GM18526 (cell line): ENCODE results near the gene OR51B5.

ENCODE experiments used
- POLR2A ChIP-seq: IDR thresholded peaks from 3 replicates; pipeline ENCODE4 v1.6.1; 2011; ENCODE audit not compliant: insufficient read length; ENCODE audit errors: extremely low read depth

Gene OR51B5

DNA sequence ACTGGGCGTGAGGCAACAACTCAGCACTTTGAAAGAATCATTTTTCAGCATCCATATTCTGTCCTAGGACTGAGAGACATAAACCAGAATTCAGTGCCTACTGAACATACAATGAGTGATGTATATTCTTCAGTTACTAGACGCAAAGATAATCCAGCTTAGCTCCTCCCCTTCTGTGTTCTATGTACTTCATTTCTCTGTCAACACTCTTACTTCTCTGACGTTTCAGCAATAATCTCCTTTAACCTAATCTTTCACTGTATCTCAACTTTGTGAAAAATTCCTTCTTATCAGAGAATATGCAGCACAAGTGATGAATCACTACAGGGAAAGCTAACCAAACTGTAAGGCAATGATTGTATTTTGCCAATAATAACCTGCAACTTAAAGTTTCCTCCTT is 2.5 kb upstream of the OR51B5 start:
- no peak for TF ChIP-seq POLR2A

DNA sequence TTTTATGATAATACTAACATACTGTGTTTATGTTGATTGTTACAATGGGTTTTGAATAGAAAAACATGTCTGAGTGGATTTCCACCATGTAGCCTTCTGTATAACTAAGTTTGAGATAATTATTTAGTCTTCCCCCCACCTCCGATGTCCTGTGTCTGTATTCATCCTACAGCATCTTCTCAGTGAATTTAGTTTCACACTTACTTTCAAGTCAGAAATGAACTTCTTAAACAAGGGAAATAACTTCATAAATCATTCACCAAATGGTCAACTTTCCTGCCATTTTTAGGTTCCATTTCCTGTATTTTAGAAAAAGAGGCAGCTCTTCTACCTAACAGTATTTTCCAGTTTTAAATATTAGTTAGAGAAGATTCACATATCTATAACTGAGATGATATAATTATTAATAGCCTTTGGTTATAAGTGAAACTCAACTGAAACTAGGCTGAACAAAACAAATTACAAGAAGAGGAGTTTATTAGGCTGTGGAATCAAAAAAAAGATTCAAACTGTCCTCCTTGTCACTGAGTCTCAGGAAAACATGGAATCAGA is 3.5 kb downstream of the OR51B5 start:
- TF ChIP-seq POLR2A = no peak

GRCh38 chr11:5336331-5336730 is 7.0 kb downstream of the OR51B5 start:
- no peak for TF ChIP-seq POLR2A

DNA sequence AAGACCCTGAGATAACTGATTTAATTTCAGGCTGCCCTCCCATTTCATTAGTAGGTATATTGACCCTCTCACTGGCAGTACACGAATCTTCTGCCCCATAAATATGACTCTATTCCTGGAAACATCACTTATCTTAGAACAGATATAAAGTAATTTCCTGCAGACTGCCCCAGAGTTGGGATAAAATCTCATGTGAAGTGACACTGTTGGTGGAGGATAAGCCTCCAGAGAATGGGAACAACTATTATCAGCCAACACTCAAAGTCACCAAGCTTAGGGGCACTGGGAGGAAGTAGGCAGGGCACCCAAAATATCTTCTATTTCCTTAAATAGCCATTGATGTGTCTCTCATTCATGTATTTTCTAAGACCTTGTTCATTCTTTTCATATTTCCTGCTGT is 8.2 kb downstream of the OR51B5 start:
- no peak for TF ChIP-seq POLR2A

GRCh38 chr11:5324197-5324596 is 19.1 kb downstream of the OR51B5 start, which contains the start of gene OR51B2:
Gene OR51B2, minus strand, starts transcription at chr11:5324297. Its CDS starts 0 bp downstream, at chr11:5324297.
- TF ChIP-seq POLR2A = no peak

DNA sequence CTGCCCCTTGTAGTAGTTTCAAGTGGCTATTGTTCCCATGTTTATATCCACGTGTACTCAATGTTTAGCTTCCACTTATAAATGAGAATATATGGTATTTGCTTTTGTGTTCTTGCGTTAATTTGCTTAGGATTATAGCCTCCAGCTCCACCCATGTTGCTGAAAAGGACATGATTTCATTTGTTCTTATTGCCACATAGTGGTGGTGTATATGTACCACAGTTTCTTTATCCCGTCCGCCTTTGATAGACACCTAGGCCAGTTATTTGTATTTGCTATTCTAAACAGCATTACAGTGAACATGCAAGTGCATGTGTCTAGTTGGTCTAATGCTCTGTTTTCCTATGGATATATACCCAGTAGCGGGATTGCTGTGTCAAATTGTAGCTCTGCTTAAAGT is 26.0 kb downstream of the OR51B5 start:
- TF ChIP-seq POLR2A = no peak

GRCh38 chr11:5310423-5310822 is 32.9 kb downstream of the OR51B5 start:
- TF ChIP-seq POLR2A = no peak

DNA sequence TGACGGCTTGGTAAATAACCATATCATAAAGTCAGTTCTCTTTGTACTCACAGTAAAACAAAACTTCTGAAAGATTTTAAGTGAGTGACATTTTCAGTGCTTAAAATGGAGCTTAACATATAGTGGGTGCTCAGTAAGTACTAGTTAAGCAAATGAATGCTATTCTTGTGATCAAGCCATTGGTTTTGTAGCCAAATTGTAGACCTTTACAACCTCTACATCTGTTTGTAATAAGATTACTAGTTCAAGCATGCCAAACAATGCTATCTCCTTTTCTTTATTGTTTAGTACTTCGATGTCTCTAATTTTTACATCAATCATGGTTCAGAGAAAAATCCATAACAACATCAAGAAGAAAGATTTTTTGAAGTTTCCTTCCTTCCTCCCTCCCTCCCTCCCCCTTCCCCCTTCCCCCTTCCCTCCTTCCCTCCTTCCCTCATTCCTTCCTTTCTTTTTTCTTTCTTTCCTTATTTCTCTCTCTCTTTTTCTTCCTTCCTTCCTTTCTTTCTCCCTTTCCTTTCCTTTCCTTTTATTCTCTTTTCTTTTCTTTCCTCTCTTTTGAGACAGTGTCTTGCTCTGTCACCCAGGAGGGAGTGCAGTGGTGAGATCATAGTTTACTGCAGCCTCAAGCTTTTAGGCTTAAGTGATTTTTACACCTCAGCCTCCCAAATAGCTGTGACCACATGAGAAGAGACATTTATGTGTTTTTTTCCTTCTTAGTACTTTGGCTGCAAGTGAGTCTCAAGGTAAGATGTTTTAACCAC is 35.9 kb downstream of the OR51B5 start:
- no peak for TF ChIP-seq POLR2A

- TF ChIP-seq POLR2A = no peak
These were observed 39.3 kb downstream of the OR51B5 start for GRCh38 chr11:5304046-5304445.

- TF ChIP-seq POLR2A = no peak
These were observed 39.7 kb downstream of the OR51B5 start for GRCh38 chr11:5303626-5304025.

DNA sequence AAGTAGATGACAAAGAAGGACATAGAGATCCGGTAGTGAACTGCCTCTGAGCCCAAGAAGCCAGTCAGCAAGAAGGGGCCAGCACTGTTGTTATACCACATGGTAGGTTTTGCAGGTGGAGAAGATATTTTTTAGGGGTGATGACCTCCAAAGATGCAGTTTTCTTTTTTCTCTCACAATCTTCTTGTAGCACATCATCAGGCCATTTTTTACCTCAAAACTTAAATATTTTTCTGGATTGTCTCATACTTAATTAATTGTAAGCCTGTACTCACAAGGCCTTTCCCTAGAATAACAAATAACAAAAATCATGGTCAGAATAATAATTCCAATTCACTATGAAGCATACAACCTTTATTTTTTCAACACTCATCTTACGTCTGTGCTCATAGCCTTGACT is 41.5 kb downstream of the OR51B5 start, which contains the start of gene OR51B4:
Gene OR51B4, minus strand, starts transcription at position 101 of the 400 bp plus-strand sequence. Its CDS starts 0 bp downstream, at position 101.
- no peak for TF ChIP-seq POLR2A

DNA sequence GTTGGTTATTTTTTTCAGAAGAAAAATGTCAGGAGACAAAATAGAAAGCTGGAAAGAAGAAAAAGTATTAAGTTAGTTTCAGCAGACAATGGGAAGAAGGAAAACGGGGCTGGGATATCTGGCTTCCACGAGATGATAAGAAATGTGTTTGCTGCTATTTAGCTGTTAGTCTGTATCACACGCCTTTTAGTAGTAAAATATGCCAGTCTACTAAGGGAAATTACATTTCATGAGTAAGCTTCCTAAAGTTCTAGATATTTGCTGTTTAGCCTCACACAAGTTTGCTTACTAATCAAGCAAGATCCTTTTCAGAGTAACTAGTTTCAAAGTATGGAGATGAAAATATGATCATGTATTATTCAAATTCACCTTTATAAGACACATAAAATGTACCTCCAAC is 43.1 kb downstream of the OR51B5 start:
- no peak for TF ChIP-seq POLR2A

DNA sequence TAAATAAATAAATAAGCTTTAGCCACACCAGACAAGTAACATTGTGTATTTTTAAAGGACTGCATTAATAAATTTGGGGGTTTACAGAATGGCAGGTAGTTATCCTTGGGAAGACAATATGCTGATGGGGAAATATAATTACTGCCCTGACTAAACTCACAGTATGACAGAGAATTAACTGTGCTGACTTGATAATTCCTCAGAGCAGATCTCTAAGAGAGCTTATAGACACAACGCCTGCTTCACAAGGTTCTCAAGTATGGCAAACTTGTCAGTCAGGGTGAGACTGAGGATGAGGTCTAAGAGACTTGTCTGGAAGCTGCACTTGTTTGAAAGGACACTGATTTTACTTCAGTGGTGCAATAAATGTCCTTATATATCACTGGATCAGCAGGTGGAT is 44.9 kb downstream of the OR51B5 start:
- TF ChIP-seq POLR2A = no peak

DNA sequence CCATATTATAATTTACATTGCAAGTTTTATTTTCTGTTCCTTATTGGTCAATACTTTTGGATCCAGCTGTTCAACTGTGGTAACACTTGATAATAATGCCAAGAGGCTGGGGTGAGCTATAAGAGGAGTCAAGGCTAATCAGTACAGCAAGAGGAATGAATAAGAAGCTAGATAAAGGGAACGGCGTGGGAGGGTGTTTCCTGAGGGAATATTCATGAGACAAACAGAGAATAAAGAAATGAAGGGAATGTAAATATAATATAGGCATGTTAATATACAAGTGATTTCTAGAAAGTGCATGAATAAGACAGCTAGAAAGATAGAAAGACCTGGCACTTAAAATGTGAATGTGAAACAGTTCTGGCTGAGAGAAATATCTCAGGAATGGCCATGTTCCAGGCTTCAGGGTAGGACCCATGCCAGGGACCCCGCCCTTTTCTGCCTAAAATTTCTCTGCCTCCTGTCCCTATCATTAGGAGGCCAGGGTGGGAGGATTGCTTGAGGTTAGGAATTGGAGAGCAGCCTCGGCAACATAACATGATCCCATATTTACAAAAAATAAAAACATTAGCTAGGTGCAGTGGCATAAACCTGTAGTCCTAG is 45.5 kb downstream of the OR51B5 start:
- TF ChIP-seq POLR2A = no peak

- no peak for TF ChIP-seq POLR2A
These were observed 50.3 kb downstream of the OR51B5 start for GRCh38 chr11:5293028-5293427.
